Loucy (cell line): Measurements from ENCODE around the gene SRPX2.

Experiments
- EZH2phosphoT487 ChIP-seq: fragments of 200-600 bp; IDR thresholded peaks from 2 replicates; pipeline ENCODE4 v1.6.1; 2018; ENCODE audit warnings: antibody characterized with exemption, mild to moderate bottlenecking, moderate library complexity, borderline replicate concordance
- TF ChIP-seq, protein P1 (sequence below): fragments of 200-600 bp; sonication (generic); conservative IDR thresholded peaks from 2 replicates; pipeline ENCODE4 v1.5.1; 2014; ENCODE audit warnings: mild to moderate bottlenecking, antibody characterized with exemption, low read length

DNA sequence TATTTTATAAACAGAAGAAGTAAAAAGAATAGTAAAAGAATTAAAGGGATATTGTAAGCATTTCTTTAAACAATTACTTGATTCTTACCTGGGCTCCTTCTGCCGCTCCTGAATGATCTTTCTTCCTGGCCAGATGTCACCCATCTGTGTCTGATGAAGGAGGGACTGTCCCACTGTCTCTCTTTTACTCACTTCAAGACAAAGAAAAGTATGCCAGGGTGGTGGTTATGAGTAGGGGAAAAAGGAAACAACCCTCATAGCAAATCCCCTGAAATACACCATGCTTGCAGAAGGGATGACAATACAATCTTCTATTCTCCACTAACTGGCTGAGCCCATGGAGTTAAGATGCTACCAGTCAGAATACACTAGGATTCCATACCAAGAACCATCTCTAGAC is 56.8 kb downstream of the SRPX2 start:
- TF ChIP-seq, protein P1, sequence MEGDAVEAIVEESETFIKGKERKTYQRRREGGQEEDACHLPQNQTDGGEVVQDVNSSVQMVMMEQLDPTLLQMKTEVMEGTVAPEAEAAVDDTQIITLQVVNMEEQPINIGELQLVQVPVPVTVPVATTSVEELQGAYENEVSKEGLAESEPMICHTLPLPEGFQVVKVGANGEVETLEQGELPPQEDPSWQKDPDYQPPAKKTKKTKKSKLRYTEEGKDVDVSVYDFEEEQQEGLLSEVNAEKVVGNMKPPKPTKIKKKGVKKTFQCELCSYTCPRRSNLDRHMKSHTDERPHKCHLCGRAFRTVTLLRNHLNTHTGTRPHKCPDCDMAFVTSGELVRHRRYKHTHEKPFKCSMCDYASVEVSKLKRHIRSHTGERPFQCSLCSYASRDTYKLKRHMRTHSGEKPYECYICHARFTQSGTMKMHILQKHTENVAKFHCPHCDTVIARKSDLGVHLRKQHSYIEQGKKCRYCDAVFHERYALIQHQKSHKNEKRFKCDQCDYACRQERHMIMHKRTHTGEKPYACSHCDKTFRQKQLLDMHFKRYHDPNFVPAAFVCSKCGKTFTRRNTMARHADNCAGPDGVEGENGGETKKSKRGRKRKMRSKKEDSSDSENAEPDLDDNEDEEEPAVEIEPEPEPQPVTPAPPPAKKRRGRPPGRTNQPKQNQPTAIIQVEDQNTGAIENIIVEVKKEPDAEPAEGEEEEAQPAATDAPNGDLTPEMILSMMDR: no peak
- no peak for TF ChIP-seq EZH2phosphoT487
